Caco-2 (cell line): ENCODE results near the gene PNPLA1. TPM values are rescaled to one million over a fixed set of nuclear protein-coding genes. Genes with fewer than 3 reads are reported as not detected.
A peak's percentile ranks its signal among the peaks of the same experiment; 100 is the strongest.

Experiments used
- BruUV-seq: library from RNA; stranded (reverse); fragments of 400-500 nt; replicated peaks from 2 replicates; lab custom pipeline; 2021; lab: Mats Ljungman, UMichigan
- CTCF ChIA-PET: fragments of 300-600 bp; sonication (Branson Sonifier 250); formaldehyde crosslinking; loops from one replicate; lab custom pipeline; 2022; ENCODE audit warnings: antibody characterized with exemption; lab: Charles Lee
- POLR2A ChIA-PET: fragments of 300-600 bp; sonication (Branson Sonifier 250); formaldehyde crosslinking; loops from one replicate; lab custom pipeline; 2022; ENCODE audit warnings: antibody characterized with exemption; lab: Charles Lee
- DNase-seq, 2 experiments: peaks; one replicate each; pipeline versions ENCODE4 v3.0.0 to v3.0.0-alpha.2; 2020 to 2022
- H3K27me3 ChIP-seq: replicated peaks from 2 replicates; pipeline ENCODE4 v1.6.0; 2011; ENCODE audit warnings: low read length; ENCODE audit not compliant: control insufficient read depth, insufficient read depth
- H3K36me3 ChIP-seq: 2 replicates; pipeline ENCODE4 v1.5.1; 2011; ENCODE audit warnings: low read length; ENCODE audit not compliant: control insufficient read depth, insufficient read depth
- H3K4me1 ChIP-seq: fragments of 250-450 bp; sonication (Bioruptor Pico); 2 replicates; pipeline ENCODE4 v1.5.1; 2020; ENCODE audit warnings: mild to moderate bottlenecking
- H3K4me3 ChIP-seq: 2 replicates; pipeline ENCODE4 v1.5.1; 2011; ENCODE audit warnings: low read depth, mild to moderate bottlenecking, control low read depth, low read length
- H3K9me3 ChIP-seq: fragments of 250-450 bp; sonication (Bioruptor Pico); 2 replicates; pipeline ENCODE4 v1.5.1; 2020; ENCODE audit warnings: mild to moderate bottlenecking, moderate library complexity
- H3K27ac Mint-ChIP-seq: one replicate; pipeline ENCODE4 v1.8.0; 2022; ENCODE audit warnings: mixed read lengths; ENCODE audit not compliant: unreplicated experiment
- H3K27me3 Mint-ChIP-seq: one replicate; pipeline ENCODE4 v1.8.0; 2022; ENCODE audit warnings: mixed read lengths; ENCODE audit not compliant: insufficient read depth, unreplicated experiment
- H3K36me3 Mint-ChIP-seq: one replicate; pipeline ENCODE4 v1.8.0; 2022; ENCODE audit warnings: mild to moderate bottlenecking, mixed read lengths; ENCODE audit not compliant: insufficient read depth, unreplicated experiment
- H3K4me1 Mint-ChIP-seq: one replicate; pipeline ENCODE4 v1.8.0; 2022; ENCODE audit warnings: low read depth, mixed read lengths; ENCODE audit not compliant: unreplicated experiment
- H3K4me3 Mint-ChIP-seq: one replicate; pipeline ENCODE4 v1.8.0; 2022; ENCODE audit warnings: mild to moderate bottlenecking, moderate library complexity, mixed read lengths; ENCODE audit not compliant: unreplicated experiment
- H3K9me3 Mint-ChIP-seq: one replicate; pipeline ENCODE4 v1.8.0; 2022; ENCODE audit warnings: mixed read lengths; ENCODE audit not compliant: unreplicated experiment
- intact Hi-C: fragments of 100-400 bp; cut with micrococcal nuclease; formaldehyde crosslinking; loops from one replicate; pipeline ENCODE4 v1.10.0; 2022; ENCODE audit not compliant: unreplicated experiment
- total RNA-seq: library from RNA; stranded (reverse); gene quantifications from 2 replicates; pipeline ENCODE4 v1.2.3, GENCODE V29; 2022
- TF ChIP-seq, protein P1 (sequence below), 2 experiments: fragments of 200-600 bp in 1 of 2; IDR thresholded peaks; 1 replicate in 1 of 2; 2 replicates in 1 of 2; pipeline versions ENCODE4 v1.5.1 to v1.8.0; 2011 to 2022; ENCODE audit warnings: antibody characterized with exemption in 1 of 2, control low read depth in 1 of 2, inconsistent platforms in 1 of 2, low read depth in 1 of 2, low read length in 1 of 2, mild to moderate bottlenecking in 1 of 2, moderate library complexity in 1 of 2; ENCODE audit not compliant: insufficient read depth in 1 of 2, severe bottlenecking in 1 of 2, unreplicated experiment in 1 of 2

The PNPLA1 gene
- total RNA-seq, 1 experiment from 2014 or later, result 0.25 TPM

DNA sequence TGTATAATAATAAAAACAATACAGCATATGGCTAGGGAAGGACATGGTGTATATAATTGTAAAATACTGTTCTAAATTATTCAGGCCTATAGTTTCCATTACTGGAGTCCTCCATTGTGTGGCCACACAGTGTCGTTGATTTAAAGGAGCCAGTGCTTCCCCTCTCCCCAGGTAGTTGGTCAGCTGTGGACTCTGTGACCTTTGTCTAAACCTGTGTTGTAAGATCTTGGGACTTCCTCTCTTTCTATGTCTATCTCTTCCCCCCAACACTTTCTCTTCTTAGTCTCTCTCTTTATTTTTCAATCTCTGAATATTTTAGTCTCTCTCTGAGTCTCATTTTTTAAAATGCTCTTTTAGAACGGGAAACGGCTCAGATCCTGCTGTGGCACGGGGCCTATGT lies 37.7 kb upstream of the PNPLA1 start:
- intact Hi-C loops, result no loop called here
- no peaks in the 10 kb centered on the region for H3K4me1 Mint-ChIP-seq
- Histone ChIP-seq H3K27me3 (no peaks in the 10 kb centered on the region), H3K4me3 (no peak overlapping the region), H3K4me1 (peaks cover 11% of the 10 kb centered on the region; the same call in 1 of the 2 replicates), H3K9me3 (no peaks in the 10 kb centered on the region), H3K36me3 (peaks cover 10% of the 10 kb centered on the region)
- TF ChIP-seq, protein P1, sequence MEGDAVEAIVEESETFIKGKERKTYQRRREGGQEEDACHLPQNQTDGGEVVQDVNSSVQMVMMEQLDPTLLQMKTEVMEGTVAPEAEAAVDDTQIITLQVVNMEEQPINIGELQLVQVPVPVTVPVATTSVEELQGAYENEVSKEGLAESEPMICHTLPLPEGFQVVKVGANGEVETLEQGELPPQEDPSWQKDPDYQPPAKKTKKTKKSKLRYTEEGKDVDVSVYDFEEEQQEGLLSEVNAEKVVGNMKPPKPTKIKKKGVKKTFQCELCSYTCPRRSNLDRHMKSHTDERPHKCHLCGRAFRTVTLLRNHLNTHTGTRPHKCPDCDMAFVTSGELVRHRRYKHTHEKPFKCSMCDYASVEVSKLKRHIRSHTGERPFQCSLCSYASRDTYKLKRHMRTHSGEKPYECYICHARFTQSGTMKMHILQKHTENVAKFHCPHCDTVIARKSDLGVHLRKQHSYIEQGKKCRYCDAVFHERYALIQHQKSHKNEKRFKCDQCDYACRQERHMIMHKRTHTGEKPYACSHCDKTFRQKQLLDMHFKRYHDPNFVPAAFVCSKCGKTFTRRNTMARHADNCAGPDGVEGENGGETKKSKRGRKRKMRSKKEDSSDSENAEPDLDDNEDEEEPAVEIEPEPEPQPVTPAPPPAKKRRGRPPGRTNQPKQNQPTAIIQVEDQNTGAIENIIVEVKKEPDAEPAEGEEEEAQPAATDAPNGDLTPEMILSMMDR (IDR thresholded peaks at IDR 0.05; ENCODE audit: insufficient read depth in 1 of 2, low read depth in 1 of 2, low read length in 1 of 2, severe bottlenecking in 1 of 2, unreplicated experiment in 1 of 2), result no peak
- H3K9me3 Mint-ChIP-seq, result no peaks in the 10 kb centered on the region
- DNase-seq, result no peak
- no peaks in the 10 kb centered on the region for H3K27me3 Mint-ChIP-seq
- POLR2A ChIA-PET, result no interaction called here
- no peak overlapping the region for H3K27ac Mint-ChIP-seq
- no peak overlapping the region for H3K4me3 Mint-ChIP-seq
- H3K36me3 Mint-ChIP-seq, result peaks cover 25% of the 10 kb centered on the region
- CTCF ChIA-PET, result no interaction called here
- BruUV-seq, result TSS peak; percentile 60

DNA sequence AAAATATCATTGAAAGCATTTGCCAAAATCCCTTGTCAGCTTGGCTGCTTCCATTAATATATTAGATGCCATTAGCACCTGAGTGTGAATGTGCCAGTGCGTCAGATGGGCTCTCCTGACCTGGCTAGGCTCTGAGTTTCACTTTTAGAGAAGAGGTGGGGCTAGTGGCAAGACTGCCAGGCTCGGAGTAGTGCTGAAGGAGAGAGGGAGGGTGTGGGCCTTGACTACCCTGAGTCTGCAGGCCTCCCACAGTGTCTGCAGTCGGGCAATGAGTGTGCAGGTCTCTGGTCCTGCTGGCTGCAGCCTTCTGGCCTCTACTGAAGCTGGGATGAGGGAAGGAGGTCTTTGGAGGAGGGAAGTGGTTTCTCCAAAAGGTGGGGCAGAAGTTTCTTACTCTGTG lies 34.6 kb upstream of the PNPLA1 start:
- H3K4me1 ChIP-seq, result 0 out of 2 replicates have a peak, but pooled peaks cover 5% of the 10 kb centered on the region
- CTCF ChIA-PET, result interaction anchor here (1.3 kb wide), 1 partner anchor 67 kb away, joined by 3 read pairs; no protein-coding TSS in a partner anchor
- no peak overlapping the region for H3K4me3 ChIP-seq
- POLR2A ChIA-PET, result no interaction called here
- H3K27me3 ChIP-seq, result no peaks in the 10 kb centered on the region
- H3K36me3 ChIP-seq, result peaks cover 3% of the 10 kb centered on the region; the same call in 1 of the 2 replicates
- TF ChIP-seq, protein P1 (IDR thresholded peaks at IDR 0.05; ENCODE audit: insufficient read depth in 1 of 2, low read depth in 1 of 2, low read length in 1 of 2, severe bottlenecking in 1 of 2, unreplicated experiment in 1 of 2), result no peak
- H3K9me3 ChIP-seq, result no peaks in the 10 kb centered on the region
- intact Hi-C loops, result no loop called here
- no TSS peak for BruUV-seq
- Mint-ChIP-seq H3K27ac (no peak overlapping the region), H3K27me3 (no peaks in the 10 kb centered on the region), H3K36me3 (peaks cover 19% of the 10 kb centered on the region), H3K4me1 (peaks cover 8% of the 10 kb centered on the region), H3K9me3 (no peaks in the 10 kb centered on the region), H3K4me3 (no peak overlapping the region)
- DNase-seq, result no peak

DNA sequence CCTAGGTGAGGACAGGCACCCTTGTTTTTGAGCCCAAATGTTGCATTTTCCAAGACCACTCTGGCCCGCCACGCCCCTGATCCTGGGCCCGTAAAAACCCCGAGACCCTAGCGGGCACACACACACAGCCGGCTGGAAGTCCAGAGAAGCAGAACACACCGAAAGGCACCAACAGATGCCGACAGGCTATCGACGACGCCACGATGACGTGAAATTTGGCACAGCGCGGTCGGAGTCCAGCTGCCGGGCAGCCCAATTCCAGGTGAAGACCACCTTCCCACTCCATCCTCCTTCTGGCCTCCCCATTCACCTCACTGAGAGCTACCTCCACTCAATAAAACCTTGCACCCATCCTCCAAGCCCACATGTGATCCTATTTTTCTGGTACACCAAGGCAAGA lies 34.0 kb upstream of the PNPLA1 start:
- Histone ChIP-seq H3K4me3 (no peak overlapping the region), H3K27me3 (no peaks in the 10 kb centered on the region), H3K9me3 (no peaks in the 10 kb centered on the region), H3K4me1 (0 out of 2 replicates have a peak, but pooled peaks cover 6% of the 10 kb centered on the region), H3K36me3 (no peaks in the 10 kb centered on the region)
- Mint-ChIP-seq H3K9me3 (no peaks in the 10 kb centered on the region), H3K36me3 (peaks cover 17% of the 10 kb centered on the region), H3K27me3 (no peaks in the 10 kb centered on the region), H3K4me1 (peaks cover 10% of the 10 kb centered on the region), H3K27ac (no peak overlapping the region), H3K4me3 (no peak overlapping the region)
- TF ChIP-seq, protein P1 (IDR thresholded peaks at IDR 0.05; ENCODE audit: insufficient read depth in 1 of 2, low read depth in 1 of 2, low read length in 1 of 2, severe bottlenecking in 1 of 2, unreplicated experiment in 1 of 2), result no peak
- no TSS peak for BruUV-seq
- CTCF ChIA-PET, result interaction anchor here (0.7 to 1.3 kb wide), 2 partner anchors 8 to 66 kb away, joined by 3 read pairs; no protein-coding TSS in a partner anchor
- no peak for DNase-seq
- intact Hi-C loops, result no loop called here
- POLR2A ChIA-PET, result no interaction called here
